Activated CD8-positive, alpha-beta memory T cell treated with anti-CD3 and anti-CD28 coated beads, Interleukin-2, amount 50 U/mL, for 1 hour (primary cell): Measurements from ENCODE around the gene EXPH5.

Experiments used
- DNase-seq: peaks from one replicate; pipeline ENCODE4 v3.0.0-alpha.2; 2020; ENCODE audit errors: extremely low read depth

Gene EXPH5

DNA sequence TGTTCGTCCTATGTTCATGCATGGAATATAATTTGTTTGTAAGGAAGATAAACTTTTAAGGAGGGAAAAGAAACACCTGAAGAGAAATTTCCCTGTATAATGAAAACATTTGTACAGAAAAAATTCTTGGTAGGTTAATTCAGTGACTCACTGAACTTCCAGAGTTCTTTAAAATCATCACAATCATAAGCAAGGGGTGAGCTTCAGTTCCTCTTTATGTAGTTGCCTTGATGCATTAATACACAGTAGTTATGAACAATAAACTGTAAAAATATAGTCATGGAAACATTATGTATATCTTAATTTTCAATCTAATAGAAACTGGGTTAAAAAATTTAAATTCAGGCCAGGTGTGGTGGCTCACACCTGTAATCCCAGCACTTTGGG lies 125.1 kb downstream of the EXPH5 start:
- no peak for DNase-seq

DNA sequence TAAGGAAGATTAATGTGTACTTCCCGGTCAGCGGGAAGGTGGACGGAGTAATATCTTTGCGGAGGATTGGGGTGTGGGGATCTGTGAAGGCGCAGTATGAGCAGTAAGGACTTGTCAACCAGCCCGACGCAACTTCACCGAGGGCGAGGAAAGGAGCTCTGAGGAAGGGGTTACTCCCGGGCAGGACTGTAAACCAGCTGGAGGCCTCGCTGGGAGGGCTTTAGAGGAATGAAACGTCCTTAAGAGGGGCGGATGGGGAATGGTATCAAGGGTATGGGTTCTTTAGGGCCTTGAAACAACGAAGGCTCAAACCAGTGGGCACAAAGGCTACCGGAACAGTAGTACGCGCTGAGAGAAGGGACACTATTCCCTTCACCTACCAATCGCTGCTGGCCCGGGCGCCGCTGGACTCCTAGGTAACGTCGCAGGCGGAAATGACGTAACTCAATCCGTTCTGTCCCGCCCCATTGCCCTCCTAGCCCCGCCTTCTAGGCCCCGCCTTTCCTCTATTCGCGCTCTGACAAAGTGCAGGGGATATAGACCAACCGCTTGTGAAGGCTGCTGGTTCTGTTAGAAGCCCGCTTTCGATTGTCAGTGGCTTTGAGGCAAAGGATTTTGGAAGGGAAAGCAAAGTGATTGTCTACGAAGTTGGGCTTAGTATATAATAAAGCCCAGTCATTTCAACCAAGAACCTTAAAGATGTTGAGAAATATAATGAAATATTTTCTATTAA lies 126.3 kb downstream of the EXPH5 start, which contains the start of gene C11orf65:
Gene C11orf65, minus strand, starts transcription at position 439 of the 733 bp plus-strand sequence. CDS start 5,970 bp downstream, outside the sequence.
- DNase-seq = peak; percentile 86

DNA sequence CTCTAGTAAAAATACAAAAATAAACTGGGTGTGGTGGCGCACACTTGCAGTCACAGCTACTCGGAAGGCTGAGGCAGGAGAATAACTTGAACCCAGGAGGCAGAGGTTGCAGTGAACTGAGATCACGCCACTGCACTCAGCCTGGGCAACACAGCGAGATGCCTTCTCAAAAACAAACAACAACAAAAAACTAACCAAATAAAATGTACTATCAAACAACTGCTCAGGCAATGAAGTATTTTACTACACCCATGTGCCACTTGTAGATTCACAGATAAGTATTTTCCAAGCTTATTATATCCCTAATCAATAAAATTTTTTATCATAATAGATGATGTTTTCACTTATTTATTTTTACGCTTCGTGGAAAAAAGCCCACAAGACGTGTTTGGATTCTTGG lies 127.2 kb downstream of the EXPH5 start:
- DNase-seq = no peak
